Ectodermal cell (in vitro differentiated cells): ENCODE data around the gene DESI2.
A peak's percentile ranks its signal among the peaks of the same experiment; 100 is the strongest.
"Not testable (repeated sequence)": the region's sequence is repeated elsewhere in the genome, so short reads cannot be mapped to it uniquely, and the experiment has no call there.

Source experiments
- H3K27ac ChIP-seq: 2 replicates; pipeline ENCODE4 v1.7.0; 2013; ENCODE audit warnings: mild to moderate bottlenecking, low read depth, low read length; ENCODE audit not compliant: insufficient read depth, poor library complexity, severe bottlenecking
- H3K27me3 ChIP-seq: 2 replicates; pipeline ENCODE4 v1.7.0; 2013; ENCODE audit warnings: mild to moderate bottlenecking, low read length; ENCODE audit not compliant: insufficient read depth, control insufficient read depth, poor library complexity, severe bottlenecking
- H3K36me3 ChIP-seq: one replicate; pipeline ENCODE4 v1.7.0; 2013; ENCODE audit warnings: low read length; ENCODE audit not compliant: control insufficient read depth, insufficient read depth
- H3K4me1 ChIP-seq: one replicate; pipeline ENCODE4 v1.7.0; 2013; ENCODE audit warnings: low read length; ENCODE audit not compliant: control insufficient read depth, insufficient read depth
- H3K4me3 ChIP-seq: 2 replicates; pipeline ENCODE4 v1.7.0; 2013; ENCODE audit warnings: low read depth, low read length, control low read depth; ENCODE audit not compliant: insufficient read depth
- H3K9me3 ChIP-seq: 2 replicates; pipeline ENCODE4 v1.7.0; 2013; ENCODE audit warnings: mild to moderate bottlenecking, low read length, moderate library complexity; ENCODE audit not compliant: control insufficient read depth
- WGBS, 2 experiments: methylation state at CpG; one replicate each; pipeline ENCODE4 v1.1.7; 2013; ENCODE audit warnings: missing lambda C conversion rate in 2 of 2; 5-methylcytosine and 5-hydroxymethylcytosine counted together

DESI2 gene

DNA sequence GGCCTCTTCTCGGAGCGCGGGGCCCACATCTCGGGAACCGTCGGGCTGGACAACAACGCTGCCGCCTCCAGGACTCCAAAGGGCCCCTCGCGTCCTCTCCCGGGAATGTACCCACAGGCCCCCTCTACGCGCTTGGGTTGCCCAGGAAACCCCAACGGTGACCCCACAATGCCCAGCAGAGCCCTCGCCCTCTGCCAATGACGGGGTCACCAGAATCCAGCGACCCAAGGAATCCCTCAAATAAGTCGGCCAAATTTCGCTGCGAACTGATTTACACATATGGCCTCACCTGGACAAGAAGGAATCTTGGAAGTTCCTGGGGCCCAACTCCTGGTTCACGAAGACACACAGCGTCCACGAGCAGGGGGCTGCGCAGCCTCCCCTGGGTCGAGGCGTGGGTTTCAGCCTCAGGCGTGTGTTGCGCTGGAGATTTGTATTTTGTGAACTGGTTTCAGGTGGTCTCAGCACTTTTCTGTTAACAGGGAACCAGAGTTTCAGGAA lies 78.1 kb downstream of the DESI2 start:
- Histone ChIP-seq H3K27me3 (no peaks in the 10 kb centered on the region), H3K36me3 (no peaks in the 10 kb centered on the region), H3K27ac (no peak overlapping the region), H3K9me3 (no peaks in the 10 kb centered on the region), H3K4me1 (no peaks in the 10 kb centered on the region), H3K4me3 (peak overlapping the region; percentile 22)
- 56 to 57% methylated on average over 28 of the region's 28 CpGs for WGBS, 2 experiments

DNA sequence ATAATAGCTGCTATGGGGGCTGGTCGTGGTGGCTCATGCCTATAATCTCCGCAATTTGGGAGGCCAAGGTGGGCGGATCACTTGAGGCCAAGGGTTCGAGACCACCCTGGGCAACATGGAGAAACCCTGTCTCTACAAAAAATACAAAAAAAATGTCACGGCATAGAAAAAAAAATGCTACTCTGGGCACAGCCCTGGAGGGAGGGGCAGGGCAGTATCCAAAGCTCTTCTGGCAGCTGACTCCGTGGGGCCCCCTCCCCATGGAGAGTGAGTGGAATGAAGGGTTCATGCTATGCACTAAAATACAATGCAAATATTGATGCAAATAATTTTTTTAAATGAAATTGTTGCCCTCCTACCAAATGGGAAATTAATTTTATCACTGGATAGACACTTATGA lies 78.7 kb downstream of the DESI2 start:
- no peaks in the 10 kb centered on the region for H3K9me3 ChIP-seq
- 96 to 98% methylated on average over 6 of the region's 6 CpGs for WGBS, 2 experiments

GRCh38 chr1:244732851-244733450 lies 80.0 kb downstream of the DESI2 start:
- 95% methylated on average over 15 of the region's 15 CpGs for WGBS, 2 experiments
- no peak overlapping the region for H3K4me3 ChIP-seq
- H3K27me3 ChIP-seq, result no peaks in the 10 kb centered on the region
- H3K9me3 ChIP-seq, result no peaks in the 10 kb centered on the region
- H3K4me1 ChIP-seq, result no peaks in the 10 kb centered on the region
- H3K36me3 ChIP-seq, result no peaks in the 10 kb centered on the region
- no peak overlapping the region for H3K27ac ChIP-seq

More for the DNA sequence above, 78.7 kb downstream of the DESI2 start:
- no peaks in the 10 kb centered on the region for H3K36me3 ChIP-seq
- H3K27ac ChIP-seq, result no peak overlapping the region
- no peak overlapping the region for H3K4me3 ChIP-seq
- no peaks in the 10 kb centered on the region for H3K4me1 ChIP-seq
- no peaks in the 10 kb centered on the region for H3K27me3 ChIP-seq

DNA sequence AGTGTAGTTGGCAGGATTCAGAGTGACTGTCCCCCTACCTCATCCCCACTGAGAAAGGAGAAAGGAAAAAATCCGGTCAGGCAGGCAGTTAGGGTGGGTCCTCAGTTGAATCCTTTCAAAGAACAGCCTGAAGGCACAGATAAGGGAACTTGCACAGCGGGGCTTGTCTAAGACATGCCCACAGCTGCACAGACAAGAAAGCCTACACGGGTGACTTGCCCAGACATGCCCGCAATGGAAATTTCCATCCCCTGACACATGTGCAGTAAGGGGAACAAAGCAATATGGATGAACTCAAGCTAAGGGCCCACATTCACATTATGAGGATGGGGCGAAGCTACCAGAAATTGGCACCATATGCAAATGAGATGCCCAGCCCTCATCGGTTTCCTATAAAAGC lies 82.5 kb downstream of the DESI2 start:
- no peak overlapping the region for H3K27ac ChIP-seq
- no peaks in the 10 kb centered on the region for H3K36me3 ChIP-seq
- no peak overlapping the region for H3K4me3 ChIP-seq
- no peaks in the 10 kb centered on the region for H3K4me1 ChIP-seq
- no peaks in the 10 kb centered on the region for H3K27me3 ChIP-seq
- H3K9me3 ChIP-seq, result no peaks in the 10 kb centered on the region
- 92 to 93% methylated on average over 6 of the region's 6 CpGs for WGBS, 2 experiments

DNA sequence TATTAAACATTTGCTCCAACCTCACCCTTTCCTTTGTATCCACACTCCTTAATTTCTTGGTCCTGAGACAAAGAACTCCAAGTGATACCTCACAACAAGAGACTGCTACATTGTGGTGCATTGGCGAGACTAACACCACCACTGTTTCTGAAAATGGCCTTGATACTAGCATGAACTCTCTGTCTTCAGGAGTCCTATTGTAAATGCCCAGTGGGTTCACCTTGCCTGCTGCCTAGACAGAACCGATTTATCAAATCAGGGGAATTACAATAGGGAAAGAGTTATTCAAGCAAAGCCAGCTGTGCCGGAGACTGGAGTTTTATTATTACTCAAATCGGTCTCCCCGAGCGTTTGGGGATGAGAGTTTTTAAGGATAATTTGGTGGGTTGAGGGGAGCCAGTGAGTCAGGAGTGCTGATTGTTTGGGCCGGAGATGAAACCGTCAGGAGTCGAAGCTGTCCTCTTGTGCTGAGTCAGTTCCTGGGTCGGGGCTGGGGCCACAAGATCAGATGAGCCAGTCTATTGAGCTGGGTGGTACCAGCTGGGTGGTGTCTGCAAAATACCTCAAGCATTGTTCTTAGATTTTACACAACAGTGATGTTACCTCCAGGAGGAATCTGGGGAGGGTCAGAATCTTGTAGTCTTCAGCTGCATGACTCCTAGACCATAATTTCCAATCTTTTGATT lies 83.1 kb downstream of the DESI2 start:
- no peaks in the 10 kb centered on the region for H3K9me3 ChIP-seq
- H3K27me3 ChIP-seq, result no peaks in the 10 kb centered on the region
- 71 to 74% methylated on average over 10 of the region's 10 CpGs for WGBS, 2 experiments
- no peaks in the 10 kb centered on the region for H3K4me1 ChIP-seq
- H3K27ac ChIP-seq, result no peak overlapping the region
- no peak overlapping the region for H3K4me3 ChIP-seq
- no peaks in the 10 kb centered on the region for H3K36me3 ChIP-seq

- 94 to 97% methylated on average over 2 of the region's 2 CpGs for WGBS, 2 experiments
- not testable (repeated sequence) for H3K27ac ChIP-seq, H3K4me3 ChIP-seq, H3K27me3 ChIP-seq, H3K36me3 ChIP-seq, H3K4me1 ChIP-seq, H3K9me3 ChIP-seq
Observed at GRCh38 chr1:244739140-244739539, 86.2 kb downstream of the DESI2 start.

GRCh38 chr1:244740027-244740617 lies 87.2 kb downstream of the DESI2 start:
- not testable (repeated sequence) for H3K9me3 ChIP-seq, H3K36me3 ChIP-seq, H3K27me3 ChIP-seq, H3K4me3 ChIP-seq, H3K4me1 ChIP-seq, H3K27ac ChIP-seq
- WGBS, 2 experiments, result 82 to 85% methylated on average over 20 of the region's 20 CpGs

- Histone ChIP-seq H3K4me1 (no peaks in the 10 kb centered on the region), H3K9me3 (no peaks in the 10 kb centered on the region), H3K4me3 (no peak overlapping the region), H3K36me3 (no peaks in the 10 kb centered on the region), H3K27ac (no peak overlapping the region), H3K27me3 (no peaks in the 10 kb centered on the region)
- WGBS, 2 experiments, result 85 to 87% methylated on average over 5 of the region's 5 CpGs
Observed at GRCh38 chr1:244741692-244742091, 88.8 kb downstream of the DESI2 start.

GRCh38 chr1:244749230-244750016 lies 96.5 kb downstream of the DESI2 start:
- Histone ChIP-seq H3K4me1 (no peaks in the 10 kb centered on the region), H3K4me3 (no peak overlapping the region), H3K36me3 (no peaks in the 10 kb centered on the region), H3K27me3 (no peaks in the 10 kb centered on the region), H3K9me3 (no peaks in the 10 kb centered on the region), H3K27ac (no peak overlapping the region)
- WGBS, 2 experiments, result 91 to 94% methylated on average over 9 of the region's 9 CpGs
